GM12878 (cell line): Measurements from ENCODE around the gene M1AP. TPM values are rescaled to one million over a fixed set of nuclear protein-coding genes. Genes with fewer than 3 reads are reported as not detected.

Experiments used
- ATAC-seq: fragments of 200-7000 bp; cut with Tn5 transposase; 3 replicates; pipeline ENCODE4 v1.9.1; 2020; ENCODE audit warnings: mild to moderate bottlenecking, moderate library complexity
- BruUV-seq: library from RNA; stranded (reverse); fragments of 400-500 nt; replicated peaks from 2 replicates; lab custom pipeline; 2021; lab: Mats Ljungman, UMichigan
- CTCF ChIA-PET: fragments of 300-600 bp; sonication (Branson Sonifier 250); formaldehyde crosslinking; extraction: SDS; loops from one replicate; lab custom pipeline; 2021; ENCODE audit warnings: inconsistent platforms; lab: Yijun Ruan, JAX
- POLR2A ChIA-PET: fragments of 350-600 bp; formaldehyde crosslinking; extraction: SDS; loops from one replicate; lab custom pipeline; 2021; ENCODE audit warnings: inconsistent platforms; lab: Charles Lee
- RAD21 ChIA-PET: fragments of 300-600 bp; sonication (Branson Sonifier 250); formaldehyde crosslinking; loops from one replicate; lab custom pipeline; 2023; ENCODE audit warnings: antibody characterized with exemption; ENCODE audit not compliant: unreplicated experiment; lab: Charles Lee
- SMC1A ChIA-PET: fragments of 300-600 bp; sonication (Branson Sonifier 250); formaldehyde crosslinking; loops from one replicate; lab custom pipeline; 2023; ENCODE audit not compliant: unreplicated experiment, uncharacterized antibody; lab: Charles Lee
- DNase-seq: peaks from one replicate; pipeline ENCODE4 v3.0.0-alpha.2; 2011; ENCODE audit warnings: low read depth, low spot score
- FAIRE-seq: peaks from 3 replicates; lab custom pipeline; 2011; peaks lifted over from hg19 to GRCh38; lab: Jason Lieb, UNC
- H2AFZ ChIP-seq: 2 replicates; pipeline ENCODE4 v1.6.0; 2011; ENCODE audit warnings: low read depth, low read length, control low read depth; ENCODE audit not compliant: control insufficient read depth
- H3K27ac ChIP-seq: 2 replicates; pipeline ENCODE4 v1.5.1; 2011; ENCODE audit warnings: control low read depth; ENCODE audit not compliant: control insufficient read depth, insufficient read depth
- H3K27me3 ChIP-seq, 2 experiments: replicated peaks in 1 of 2; 2 replicates each; pipeline versions ENCODE4 v1.6.0 to v1.6.1; 2011; ENCODE audit warnings: low read length in 1 of 2; ENCODE audit not compliant: control insufficient read depth in 2 of 2, insufficient read depth in 2 of 2
- H3K36me3 ChIP-seq, 2 experiments: 2 replicates each; pipeline ENCODE4 v1.5.1; 2011; ENCODE audit warnings: low read length in 1 of 2; ENCODE audit not compliant: control insufficient read depth in 2 of 2, insufficient read depth in 2 of 2
- H3K4me1 ChIP-seq: 2 replicates; pipeline ENCODE4 v1.6.1; 2011; ENCODE audit warnings: mild to moderate bottlenecking, low read length, moderate library complexity, mixed read lengths; ENCODE audit not compliant: control insufficient read depth, insufficient read depth
- H3K4me2 ChIP-seq: 2 replicates; pipeline ENCODE4 v1.6.0; 2011; ENCODE audit warnings: control low read depth; ENCODE audit not compliant: control insufficient read depth, insufficient read depth
- H3K4me3 ChIP-seq: fragments of 200-600 bp; sonication (generic); 2 replicates; pipeline ENCODE4 v1.5.1; 2016
- H3K79me2 ChIP-seq: 2 replicates; pipeline ENCODE4 v1.6.0; 2011; ENCODE audit warnings: low read length; ENCODE audit not compliant: control insufficient read depth, insufficient read depth
- H3K9ac ChIP-seq: 2 replicates; pipeline ENCODE4 v1.8.0; 2011; ENCODE audit warnings: low read length, control low read depth, mixed read lengths; ENCODE audit not compliant: control insufficient read depth, insufficient read depth
- H3K9me3 ChIP-seq: replicated peaks from 3 replicates; pipeline ENCODE4 v1.5.1; 2011; ENCODE audit warnings: mild to moderate bottlenecking, low read length; ENCODE audit not compliant: control insufficient read depth, insufficient read depth
- H4K20me1 ChIP-seq: 2 replicates; pipeline ENCODE4 v1.6.0; 2011; ENCODE audit not compliant: control insufficient read depth, insufficient read depth
- BHLHE40 ChIP-seq, 2 experiments: fragments of 450-650 bp in 1 of 2; IDR thresholded peaks; 2 replicates each; pipeline ENCODE4 v1.6.1; 2011 to 2017; ENCODE audit warnings: low read depth in 2 of 2, borderline replicate concordance in 1 of 2, improper control_type of control experiment in 1 of 2, low read length in 1 of 2, mild to moderate bottlenecking in 1 of 2
- CBX3 ChIP-seq: fragments of 200-600 bp; sonication (generic); IDR thresholded peaks from 2 replicates; pipeline ENCODE4 v1.6.1; 2016; ENCODE audit warnings: low read depth, borderline replicate concordance
- ELK1 ChIP-seq: IDR thresholded peaks from 2 replicates; pipeline ENCODE4 v1.6.1; 2012; ENCODE audit warnings: low read depth, low read length, improper control_type of control experiment
- MEF2A ChIP-seq: IDR thresholded peaks from 2 replicates; pipeline ENCODE4 v1.6.1; 2011; ENCODE audit warnings: low read depth, mild to moderate bottlenecking, low read length, moderate library complexity; ENCODE audit not compliant: insufficient read depth
- RELA ChIP-seq: fragments of 450-650 bp; IDR thresholded peaks from 2 replicates; pipeline ENCODE4 v1.8.0; 2014; ENCODE audit warnings: borderline replicate concordance; ENCODE audit not compliant: partially characterized antibody
- SMAD1 ChIP-seq: fragments of 450-650 bp; IDR thresholded peaks from 2 replicates; pipeline ENCODE4 v1.6.1; 2018; ENCODE audit warnings: mild to moderate bottlenecking, low read depth; ENCODE audit not compliant: partially characterized antibody
- SPI1 ChIP-seq: IDR thresholded peaks from 2 replicates; pipeline ENCODE4 v1.6.1; 2011; ENCODE audit warnings: low read depth, mild to moderate bottlenecking, low read length, moderate library complexity, borderline replicate concordance; ENCODE audit not compliant: insufficient read depth
- ZNF687 ChIP-seq: fragments of 450-650 bp; IDR thresholded peaks from 2 replicates; pipeline ENCODE4 v1.6.1; 2017; ENCODE audit warnings: mild to moderate bottlenecking, moderate library complexity
- WGBS: methylation state at CpG from one replicate; pipeline ENCODE4 v1.1.6; 2016; ENCODE audit warnings: low lambda C conversion rate; ENCODE audit not compliant: insufficient replicate concordance, insufficient coverage; ENCODE audit errors: missing lambda C conversion rate; 5-methylcytosine and 5-hydroxymethylcytosine counted together
- in situ Hi-C: fragments of 300-500 bp; cut with MboI; formaldehyde crosslinking; loops from 9 replicates; pipeline ENCODE4 v1.14.3; 2018; ENCODE audit warnings: mixed read lengths
- intact Hi-C: fragments of 100-400 bp; cut with micrococcal nuclease; formaldehyde crosslinking; loops from one replicate; pipeline ENCODE4 v1.14.2; 2022; ENCODE audit not compliant: unreplicated experiment
- polyA plus RNA-seq, 11 experiments: library from polyadenylated mRNA; depleted of rRNA in 4 of 11; unstranded in 6 of 11; stranded (reverse) in 5 of 11; fragments of >200 nt; fragmentation: Nextera tagmentation in 4 of 11; fragmentation: Illumina TruSeq in 1 of 11; extraction: Ambion mirVana in 4 of 11; extraction: Trizol in 1 of 11; gene quantifications; 1 replicate in 1 of 11; 2 replicates in 10 of 11; pipeline versions ENCODE4 v1.2.1 to v1.2.3, GENCODE V29; 2011 to 2016; ENCODE audit warnings: inconsistent platforms in 2 of 11, missing spikeins in 2 of 11, low read depth in 1 of 11
- total RNA-seq, 4 experiments: library from RNA; depleted of rRNA in 3 of 4; stranded (reverse); fragments of >200 nt in 3 of 4; fragmentation: Illumina TruSeq in 1 of 4; extraction: Trizol in 1 of 4; gene quantifications; 2 replicates each; pipeline versions ENCODE4 v1.2.1 to v1.2.3, GENCODE V29; 2013 to 2021
- TF ChIP-seq, protein P1 (sequence below): fragments of 450-650 bp; formaldehyde crosslinking; IDR thresholded peaks from 2 replicates; pipeline ENCODE4 v1.4.0; 2020; ENCODE audit warnings: mild to moderate bottlenecking, moderate library complexity

Gene M1AP
- total and polyA plus RNA-seq, 10 of the 15 experiments (the other 5 are each of a cell fraction or from before 2014, with no cell fraction given) = 0.04 to 0.32 (median 0.16) TPM; not detected in 4

DNA sequence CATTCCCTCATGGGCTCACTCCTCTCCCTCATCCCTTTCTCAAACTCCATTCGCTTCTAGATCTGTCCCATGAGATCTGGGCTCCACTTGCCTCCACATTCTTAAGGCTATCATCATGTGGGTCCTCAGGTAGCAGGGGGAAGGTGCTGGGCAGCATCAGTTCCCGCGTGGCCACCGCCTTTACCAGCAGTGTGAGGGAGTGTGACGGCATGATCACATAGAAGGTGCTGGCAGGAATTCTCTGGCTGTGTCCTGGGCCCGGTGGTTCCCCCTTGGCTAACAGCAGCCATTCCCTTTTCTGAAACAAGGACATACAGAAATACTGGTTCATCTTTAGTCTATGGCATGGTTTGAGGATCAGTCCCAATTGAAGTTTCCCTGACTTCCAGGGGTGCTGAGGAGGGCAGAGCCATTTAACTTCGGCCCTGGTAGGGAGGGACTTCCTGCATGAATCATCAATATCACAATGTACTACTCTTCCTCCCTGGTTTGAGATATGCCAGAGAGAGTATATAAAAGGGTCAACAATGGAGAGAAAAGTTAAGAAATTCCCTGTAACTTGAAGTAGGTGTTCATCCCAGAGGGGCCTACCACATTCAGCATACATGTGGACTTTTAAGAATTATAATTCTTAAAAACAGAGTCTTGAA, 85.9 kb downstream of the M1AP start:
- Histone ChIP-seq H2AFZ (no peak overlapping the region), H3K79me2 (no peaks in the 10 kb centered on the region), H3K4me3 (no peak overlapping the region), H3K9ac (no peak overlapping the region), H3K27me3 (no peaks in the 10 kb centered on the region), H3K27ac (no peak overlapping the region), H3K9me3 (no peaks in the 10 kb centered on the region), H3K4me1 (peaks cover 15% of the 10 kb centered on the region), H4K20me1 (no peaks in the 10 kb centered on the region), H3K36me3 (peaks cover 0 to 5% of the 10 kb centered on the region in 2 experiments; a peak in 1 of 4 replicates), H3K4me2 (no peak overlapping the region)
- ChIA-PET POLR2A (no interaction called here), RAD21 (no interaction called here), CTCF (no interaction called here), SMC1A (interaction anchor here (1.0 kb wide), 1 partner anchor 25 kb away, joined by 3 read pairs; no protein-coding TSS in a partner anchor)
- DNase-seq (no peak), ATAC-seq (no peak), FAIRE-seq (no peak)
- intact Hi-C loops = no loop called here
- no TSS peak for BruUV-seq
- in situ Hi-C loops = no loop called here
- WGBS = 82% methylated on average over 7 of the region's 7 CpGs
- TF ChIP-seq, protein P1, sequence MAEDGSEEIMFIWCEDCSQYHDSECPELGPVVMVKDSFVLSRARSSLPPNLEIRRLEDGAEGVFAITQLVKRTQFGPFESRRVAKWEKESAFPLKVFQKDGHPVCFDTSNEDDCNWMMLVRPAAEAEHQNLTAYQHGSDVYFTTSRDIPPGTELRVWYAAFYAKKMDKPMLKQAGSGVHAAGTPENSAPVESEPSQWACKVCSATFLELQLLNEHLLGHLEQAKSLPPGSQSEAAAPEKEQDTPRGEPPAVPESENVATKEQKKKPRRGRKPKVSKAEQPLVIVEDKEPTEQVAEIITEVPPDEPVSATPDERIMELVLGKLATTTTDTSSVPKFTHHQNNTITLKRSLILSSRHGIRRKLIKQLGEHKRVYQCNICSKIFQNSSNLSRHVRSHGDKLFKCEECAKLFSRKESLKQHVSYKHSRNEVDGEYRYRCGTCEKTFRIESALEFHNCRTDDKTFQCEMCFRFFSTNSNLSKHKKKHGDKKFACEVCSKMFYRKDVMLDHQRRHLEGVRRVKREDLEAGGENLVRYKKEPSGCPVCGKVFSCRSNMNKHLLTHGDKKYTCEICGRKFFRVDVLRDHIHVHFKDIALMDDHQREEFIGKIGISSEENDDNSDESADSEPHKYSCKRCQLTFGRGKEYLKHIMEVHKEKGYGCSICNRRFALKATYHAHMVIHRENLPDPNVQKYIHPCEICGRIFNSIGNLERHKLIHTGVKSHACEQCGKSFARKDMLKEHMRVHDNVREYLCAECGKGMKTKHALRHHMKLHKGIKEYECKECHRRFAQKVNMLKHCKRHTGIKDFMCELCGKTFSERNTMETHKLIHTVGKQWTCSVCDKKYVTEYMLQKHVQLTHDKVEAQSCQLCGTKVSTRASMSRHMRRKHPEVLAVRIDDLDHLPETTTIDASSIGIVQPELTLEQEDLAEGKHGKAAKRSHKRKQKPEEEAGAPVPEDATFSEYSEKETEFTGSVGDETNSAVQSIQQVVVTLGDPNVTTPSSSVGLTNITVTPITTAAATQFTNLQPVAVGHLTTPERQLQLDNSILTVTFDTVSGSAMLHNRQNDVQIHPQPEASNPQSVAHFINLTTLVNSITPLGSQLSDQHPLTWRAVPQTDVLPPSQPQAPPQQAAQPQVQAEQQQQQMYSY (CRISPR knock-in tag) = no peak
- TF ChIP-seq MEF2A = no peak
- no peak for TF ChIP-seq CBX3
- TF ChIP-seq BHLHE40 (IDR thresholded peaks at IDR 0.05; ENCODE audit: borderline replicate concordance in 1 of 2, low read depth in 2 of 2, low read length in 1 of 2) = no peak
- TF ChIP-seq RELA = no peak
- no peak for TF ChIP-seq ZNF687
- TF ChIP-seq SPI1 = no peak
- TF ChIP-seq ELK1 = no peak
- no peak for TF ChIP-seq SMAD1
